Stimulated activated CD8-positive, alpha-beta memory T cell treated with anti-CD3 and anti-CD28 coated beads, Interleukin-15, amount 100 ng/mL, for 4 hours (primary cell): ENCODE measurements around the gene PIGL.
"Not testable (repeated sequence)": the region's sequence is repeated elsewhere in the genome, so short reads cannot be mapped to it uniquely, and the experiment has no call there.

Experiments
- DNase-seq, 2 donors: peaks; one replicate each; pipeline ENCODE4 v3.0.0-alpha.2; 2020; ENCODE audit warnings: low read depth in 2 of 2

PIGL gene

GRCh38 chr17:16273929-16274339 lies 56.9 kb downstream of the PIGL start:
- DNase-seq: no peak

GRCh38 chr17:16275024-16275423 lies 58.0 kb downstream of the PIGL start:
- DNase-seq: no peak

GRCh38 chr17:16277163-16277562 lies 60.2 kb downstream of the PIGL start:
- no peak for DNase-seq

GRCh38 chr17:16281351-16281750 lies 64.3 kb downstream of the PIGL start:
- no peak for DNase-seq

- no peak for DNase-seq
Measured at GRCh38 chr17:16282522-16282921, 65.5 kb downstream of the PIGL start.

GRCh38 chr17:16283705-16284104 lies 66.7 kb downstream of the PIGL start:
- no peak for DNase-seq

GRCh38 chr17:16285646-16286008 lies 68.6 kb downstream of the PIGL start:
- no peak for DNase-seq

GRCh38 chr17:16286009-16286946 lies 69.3 kb downstream of the PIGL start:
- DNase-seq: peak; percentile 57 to 61

- no peak for DNase-seq
Measured at GRCh38 chr17:16286947-16287562, 70.0 kb downstream of the PIGL start.

- no peak for DNase-seq
Measured at GRCh38 chr17:16287563-16288027, 70.6 kb downstream of the PIGL start.

- DNase-seq: no peak
Measured at GRCh38 chr17:16288860-16289571, 72.0 kb downstream of the PIGL start.

GRCh38 chr17:16293931-16294330 lies 76.9 kb downstream of the PIGL start:
- DNase-seq: no peak

GRCh38 chr17:16294560-16294959 lies 77.5 kb downstream of the PIGL start:
- no peak for DNase-seq

GRCh38 chr17:16296072-16296471 lies 79.1 kb downstream of the PIGL start:
- DNase-seq: not testable (repeated sequence)

- no peak for DNase-seq
Measured at GRCh38 chr17:16297367-16298139, 80.5 kb downstream of the PIGL start.

- no peak for DNase-seq
Measured at GRCh38 chr17:16298140-16298662, 81.2 kb downstream of the PIGL start.

GRCh38 chr17:16300554-16300953 lies 83.5 kb downstream of the PIGL start:
- DNase-seq: no peak

- DNase-seq: no peak
Measured at GRCh38 chr17:16301963-16302855, 85.2 kb downstream of the PIGL start.

GRCh38 chr17:16302856-16303255 lies 85.8 kb downstream of the PIGL start:
- DNase-seq: no peak

GRCh38 chr17:16304830-16305229 lies 87.8 kb downstream of the PIGL start:
- DNase-seq: no peak
